ENCODE results near the gene LDLRAD4.

- TF ChIP-seq RAD21 (IDR thresholded peaks at IDR 0.05; ENCODE audit: low read depth) = no peak
- TF ChIP-seq EP300 (IDR thresholded peaks at IDR 0.05; ENCODE audit: borderline replicate concordance) = no peak
- no peak for TF ChIP-seq TAF1 (IDR thresholded peaks at IDR 0.05; ENCODE audit: low read depth)
- no peak for TF ChIP-seq MAX (IDR thresholded peaks at IDR 0.05)
- TF ChIP-seq YY1 (IDR thresholded peaks at IDR 0.05; ENCODE audit: low read depth) = no peak
- TF ChIP-seq CEBPB (IDR thresholded peaks at IDR 0.05) = no peak
- TF ChIP-seq FOXM1 (IDR thresholded peaks at IDR 0.05; ENCODE audit: borderline replicate concordance, low read depth) = no peak
- no peak for TF ChIP-seq REST (IDR thresholded peaks at IDR 0.05; ENCODE audit: low read depth)
- TF ChIP-seq NFIC (IDR thresholded peaks at IDR 0.05) = no peak
Observed at GRCh38 chr18:13461936-13462335, 243.4 kb downstream of the LDLRAD4 start.
